ENCODE data around the gene NHLRC3. TPM values are rescaled to one million over a fixed set of nuclear protein-coding genes. Genes with fewer than 3 reads are reported as not detected.

NHLRC3 gene
- total and polyA plus RNA-seq, 2 of the 8 experiments (the other 6 are each of a cell fraction or from before 2014, with no cell fraction given), result 13.1 to 16.9 TPM

GRCh38 chr13:38993381-38993780 lies 44.9 kb upstream of the NHLRC3 start:
- DNase-seq (ENCODE audit: low read depth in 1 of 2, low spot score in 2 of 2), result no peak
- H4K8ac ChIP-seq (ENCODE audit: extremely low read depth, insufficient read depth, low read length), result no peak overlapping the region
- H4K20me1 ChIP-seq (replicated peaks in 1 of 2; ENCODE audit: control insufficient read depth in 1 of 2, insufficient read depth in 2 of 2, low read length in 2 of 2), result no peaks in the 10 kb centered on the region
- H3K14ac ChIP-seq (ENCODE audit: insufficient read length), result no peak overlapping the region
- peaks cover 0 to 2% (median 0%) of the 10 kb centered on the region in 4 experiments; a peak in 1 of 7 replicates for H3K4me1 ChIP-seq (replicated peaks in 1 of 4; ENCODE audit: control insufficient read depth in 3 of 4, insufficient read depth in 4 of 4, low read length in 3 of 4)
- no peak overlapping the region for H2BK5ac ChIP-seq (ENCODE audit: low read depth, low read length)
- H3K23ac ChIP-seq (ENCODE audit: insufficient read length), result no peak overlapping the region
- no peaks in the 10 kb centered on the region; the same call in 1 of the 2 replicates for H3K23me2 ChIP-seq (ENCODE audit: low read depth, low read length)
- 0 out of 2 replicates have a peak overlapping the region, but pooled peaks have one; percentile 5 for H2AFZ ChIP-seq (ENCODE audit: low read length)
- H3K9me3 ChIP-seq (ENCODE audit: insufficient read depth in 2 of 2, low read depth in 1 of 2, low read length in 1 of 2), result no peaks in the 10 kb centered on the region
- no peak overlapping the region for H2BK12ac ChIP-seq (ENCODE audit: low read depth, low read length)
- H2AK5ac ChIP-seq (ENCODE audit: low read depth, low read length), result no peak overlapping the region
- no peak overlapping the region for H3K18ac ChIP-seq (ENCODE audit: extremely low read depth, low read length)
- H3K79me2 ChIP-seq (ENCODE audit: control insufficient read depth in 1 of 2, insufficient read depth in 2 of 2, low read length in 2 of 2), result no peaks in the 10 kb centered on the region
- no peak overlapping the region for H2BK120ac ChIP-seq (replicated peaks; ENCODE audit: low read depth, low read length)
- H3K4me2 ChIP-seq (ENCODE audit: insufficient read depth in 1 of 2, low read depth in 2 of 2, low read length in 2 of 2), result no peak overlapping the region
- H3K4ac ChIP-seq (replicated peaks; ENCODE audit: insufficient read length, low read depth, low read length), result no peak overlapping the region
- H2BK20ac ChIP-seq (ENCODE audit: low read length), result no peak overlapping the region
- H3K27me3 ChIP-seq (replicated peaks in 1 of 4; ENCODE audit: control insufficient read depth in 3 of 4, extremely low read depth in 1 of 4, insufficient read depth in 3 of 4, low read length in 3 of 4), result no peaks in the 10 kb centered on the region
- WGBS, 2 experiments (ENCODE audit: extremely low coverage in 1 of 2, insufficient coverage in 1 of 2, insufficient read length in 1 of 2, insufficient replicate concordance in 2 of 2, low coverage in 1 of 2, low lambda C conversion rate in 2 of 2, missing lambda C conversion rate in 1 of 2), result 80% methylated on average over 4 of the region's 4 CpGs; no CpG with 5 or more reads in 1 of the 2 experiments
- no peak overlapping the region for H4K91ac ChIP-seq (replicated peaks; ENCODE audit: insufficient read length, low read length)
- no peak overlapping the region for H3K27ac ChIP-seq (ENCODE audit: low read depth, low read length)
- POLR2A ChIA-PET (ENCODE audit: partially characterized antibody), result no interaction called here
- H3K4me3 ChIP-seq (ENCODE audit: extremely low read depth in 1 of 4, insufficient read depth in 2 of 4, low read depth in 3 of 4, low read length in 4 of 4), result no peak overlapping the region
- H3K9ac ChIP-seq (replicated peaks in 1 of 4; ENCODE audit: extremely low read depth in 1 of 4, low read depth in 3 of 4, low read length in 3 of 4), result no peak overlapping the region
- H2BK15ac ChIP-seq (ENCODE audit: low read length), result no peak overlapping the region
- CTCF ChIA-PET (ENCODE audit: partially characterized antibody), result interaction anchor here (0.9 kb wide), 1 partner anchor 108 kb away, joined by 4 read pairs; no protein-coding TSS in a partner anchor
- no peak overlapping the region for H4K5ac ChIP-seq (ENCODE audit: insufficient read length, low read depth, low read length)
- no peaks in the 10 kb centered on the region for H3K79me1 ChIP-seq (ENCODE audit: low read depth, low read length)
- no peaks in the 10 kb centered on the region for H3K36me3 ChIP-seq (ENCODE audit: control insufficient read depth in 2 of 4, insufficient read depth in 4 of 4, low read length in 3 of 4)
- H3K56ac ChIP-seq (replicated peaks; ENCODE audit: insufficient read length, low read depth, low read length), result no peak overlapping the region
- no peak for FAIRE-seq
- TF ChIP-seq CBX8 (IDR thresholded peaks at IDR 0.05; ENCODE audit: borderline replicate concordance, low read depth, low read length) (no peak), RFX5 (IDR thresholded peaks at IDR 0.05; ENCODE audit: borderline replicate concordance, low read depth, low read length) (no peak), SP1 (IDR thresholded peaks at IDR 0.05; ENCODE audit: low read depth, low read length) (no peak), SRF (IDR thresholded peaks at IDR 0.05; ENCODE audit: low read depth, low read length) (no peak), KDM5A (IDR thresholded peaks at IDR 0.05; ENCODE audit: low read length) (no peak), EZH2 (IDR thresholded peaks at IDR 0.05; ENCODE audit: low read depth, low read length, severe bottlenecking) (no peak), NANOG (IDR thresholded peaks at IDR 0.05; ENCODE audit: insufficient read depth, low read depth, low read length, poor library complexity, severe bottlenecking) (no peak), SP4 (IDR thresholded peaks at IDR 0.05; ENCODE audit: low read length) (no peak), EP300 (IDR thresholded peaks at IDR 0.05; ENCODE audit: borderline replicate concordance in 1 of 2, low read depth in 2 of 2, low read length in 2 of 2) (no peak), POLR2AphosphoS5 (IDR thresholded peaks at IDR 0.05; ENCODE audit: low read depth, low read length) (no peak), ATF3 (IDR thresholded peaks at IDR 0.05; ENCODE audit: insufficient read depth, low read depth, low read length) (no peak), BACH1 (IDR thresholded peaks at IDR 0.05; ENCODE audit: low read length) (no peak), JUND (IDR thresholded peaks at IDR 0.05; ENCODE audit: low read length) (no peak), RAD21 (IDR thresholded peaks at IDR 0.05 in 1 of 2, conservative IDR thresholded peaks at IDR 0.05 in 1 of 2; ENCODE audit: low read depth in 2 of 2, low read length in 2 of 2) (no peak)
